Duodenal mucosa (tissue), 2 donors: ENCODE measurements around the gene GMDS.

Experiments
- H3K27ac ChIP-seq: one replicate; pipeline ENCODE4 v1.7.0; 2013; ENCODE audit warnings: low read depth, low read length
- H3K27me3 ChIP-seq, 2 donors: one replicate each; pipeline ENCODE4 v1.7.0; 2013; ENCODE audit warnings: low read length in 2 of 2, control low read depth in 1 of 2; ENCODE audit not compliant: insufficient read depth in 2 of 2, control insufficient read depth in 1 of 2
- H3K36me3 ChIP-seq, 2 donors: one replicate each; pipeline ENCODE4 v1.7.0; 2013; ENCODE audit warnings: low read length in 2 of 2, control low read depth in 1 of 2; ENCODE audit not compliant: insufficient read depth in 2 of 2, control insufficient read depth in 1 of 2
- H3K4me1 ChIP-seq, 2 donors: one replicate each; pipeline ENCODE4 v1.7.0; 2013; ENCODE audit warnings: low read length in 2 of 2, control low read depth in 1 of 2; ENCODE audit not compliant: insufficient read depth in 2 of 2, control insufficient read depth in 1 of 2
- H3K4me3 ChIP-seq, 2 donors: one replicate each; pipeline ENCODE4 v1.7.0; 2013; ENCODE audit warnings: low read length in 2 of 2, low read depth in 1 of 2
- H3K9ac ChIP-seq, 2 donors: one replicate each; pipeline ENCODE4 v1.7.0; 2013; ENCODE audit warnings: low read length in 2 of 2, low read depth in 1 of 2
- H3K9me3 ChIP-seq, 2 donors: one replicate each; pipeline ENCODE4 v1.7.0; 2013; ENCODE audit warnings: low read length in 2 of 2, control low read depth in 1 of 2; ENCODE audit not compliant: control insufficient read depth in 1 of 2

Gene GMDS

DNA sequence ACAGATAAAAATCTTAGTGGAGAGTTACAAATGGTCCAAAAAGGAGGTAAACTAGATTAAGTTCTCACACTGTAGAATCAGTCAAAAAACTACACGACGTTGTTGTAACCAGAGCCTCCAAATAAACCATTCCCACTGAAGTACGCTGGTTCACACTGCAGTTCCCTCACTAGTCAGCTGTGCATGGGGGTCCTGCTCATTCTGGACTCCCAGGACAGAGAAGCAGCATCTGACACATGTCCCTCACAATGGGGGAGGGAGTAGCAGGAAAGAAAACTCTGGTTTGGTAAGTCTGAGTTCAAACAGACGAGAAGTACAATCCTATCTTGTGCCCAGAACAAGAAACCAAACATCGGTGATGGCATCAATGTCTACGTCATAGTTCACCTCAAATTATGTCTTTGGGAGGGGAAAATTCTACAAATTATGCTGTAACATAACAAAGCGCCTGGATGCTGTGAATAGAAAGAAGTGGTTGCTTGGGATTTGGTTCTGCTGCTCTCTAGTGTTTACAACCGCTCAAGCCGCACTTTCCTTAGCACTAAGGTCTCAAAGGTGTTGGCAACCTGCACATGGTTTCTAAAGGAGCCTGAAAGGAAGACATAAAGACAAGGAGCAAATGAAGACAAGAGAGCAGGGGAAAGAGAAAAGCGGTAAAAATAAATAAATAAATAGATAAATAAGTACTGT, 208.0 kb downstream of the GMDS start:
- Histone ChIP-seq H3K27ac (no peak overlapping the region), H3K4me3 (no peak overlapping the region), H3K9me3 (no peaks in the 10 kb centered on the region), H3K9ac (no peak overlapping the region), H3K36me3 (no peaks in the 10 kb centered on the region), H3K4me1 (no peaks in the 10 kb centered on the region), H3K27me3 (no peaks in the 10 kb centered on the region)

- no peak overlapping the region for H3K9ac ChIP-seq
- H3K4me1 ChIP-seq: no peaks in the 10 kb centered on the region
- no peaks in the 10 kb centered on the region for H3K36me3 ChIP-seq
- H3K27ac ChIP-seq: no peak overlapping the region
- H3K9me3 ChIP-seq: no peaks in the 10 kb centered on the region
- no peaks in the 10 kb centered on the region for H3K27me3 ChIP-seq
- H3K4me3 ChIP-seq: no peak overlapping the region
Measured at GRCh38 chr6:2036710-2037023, 208.7 kb downstream of the GMDS start.

DNA sequence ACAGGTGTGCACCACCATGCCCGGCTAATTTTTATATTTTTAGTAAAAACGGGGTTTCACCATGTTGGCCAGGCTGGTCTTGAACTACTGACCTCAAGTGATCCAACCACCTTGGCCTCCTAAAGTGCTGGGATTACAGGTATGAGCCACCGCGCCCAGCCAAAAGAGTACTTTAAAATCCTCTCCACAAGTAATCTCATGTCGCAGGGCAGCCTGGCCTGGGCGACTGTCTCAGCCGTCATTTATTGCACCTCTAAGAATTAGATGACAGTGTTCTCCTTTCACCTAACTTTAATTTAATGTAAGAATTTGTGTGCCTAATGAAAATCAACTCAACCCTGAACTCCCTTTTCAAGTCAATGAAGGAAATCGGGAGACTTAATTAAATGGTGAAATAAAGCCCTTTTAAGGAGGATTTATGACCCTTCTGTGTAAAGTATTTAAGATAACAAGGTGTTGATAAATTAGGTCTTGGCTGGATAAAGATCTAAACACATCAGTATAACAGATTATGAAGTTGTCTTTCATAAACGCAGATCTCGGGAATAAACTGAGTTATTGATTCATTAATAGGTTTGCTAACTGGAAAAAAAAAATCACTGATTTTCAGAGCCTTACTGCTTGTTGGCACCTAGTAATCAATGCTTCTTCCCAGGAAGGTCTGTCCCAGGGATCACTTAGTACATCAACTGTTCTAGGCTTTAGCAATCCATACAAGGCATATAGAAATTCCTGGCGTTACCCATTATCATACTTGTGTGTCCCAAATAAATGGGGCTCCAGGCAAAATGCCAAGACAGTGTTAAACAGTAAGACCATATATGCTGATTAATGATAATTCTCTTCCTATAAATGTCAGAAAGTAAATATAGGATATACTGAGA, 209.3 kb downstream of the GMDS start:
- H3K9me3 ChIP-seq: no peaks in the 10 kb centered on the region
- no peaks in the 10 kb centered on the region for H3K36me3 ChIP-seq
- no peak overlapping the region for H3K9ac ChIP-seq
- no peak overlapping the region for H3K4me3 ChIP-seq
- H3K27me3 ChIP-seq: no peaks in the 10 kb centered on the region
- H3K4me1 ChIP-seq: no peaks in the 10 kb centered on the region
- no peak overlapping the region for H3K27ac ChIP-seq

GRCh38 chr6:2035046-2035445, 210.4 kb downstream of the GMDS start:
- H3K9me3 ChIP-seq: no peaks in the 10 kb centered on the region
- no peak overlapping the region for H3K4me3 ChIP-seq
- no peak overlapping the region for H3K9ac ChIP-seq
- H3K27ac ChIP-seq: no peak overlapping the region
- H3K4me1 ChIP-seq: no peaks in the 10 kb centered on the region
- H3K36me3 ChIP-seq: no peaks in the 10 kb centered on the region
- no peaks in the 10 kb centered on the region for H3K27me3 ChIP-seq

DNA sequence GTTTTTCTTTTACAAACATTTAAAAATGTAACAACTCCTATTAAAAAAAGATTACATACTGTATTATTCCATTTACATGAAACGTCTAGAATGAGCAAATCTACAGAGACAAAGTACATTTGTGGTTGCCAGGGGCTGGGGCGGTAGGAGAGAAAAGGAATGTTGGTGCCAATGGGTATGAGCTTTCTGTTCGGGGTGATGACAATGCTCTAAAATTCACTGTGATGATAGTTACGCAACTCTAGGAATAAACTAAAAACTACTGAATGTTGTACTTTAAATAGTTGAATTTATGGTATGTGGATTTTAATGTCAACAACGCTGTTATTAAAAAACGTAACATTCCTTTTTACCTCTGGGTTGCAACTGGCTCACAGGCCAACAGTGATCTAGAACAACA, 211.1 kb downstream of the GMDS start:
- no peaks in the 10 kb centered on the region for H3K36me3 ChIP-seq
- no peaks in the 10 kb centered on the region for H3K4me1 ChIP-seq
- H3K9me3 ChIP-seq: no peaks in the 10 kb centered on the region
- H3K27ac ChIP-seq: no peak overlapping the region
- no peak overlapping the region for H3K4me3 ChIP-seq
- no peak overlapping the region for H3K9ac ChIP-seq
- H3K27me3 ChIP-seq: no peaks in the 10 kb centered on the region

- no peaks in the 10 kb centered on the region for H3K36me3 ChIP-seq
- no peak overlapping the region for H3K4me3 ChIP-seq
- H3K27ac ChIP-seq: no peak overlapping the region
- no peaks in the 10 kb centered on the region for H3K9me3 ChIP-seq
- peaks cover 0 to 2% of the 10 kb centered on the region in 2 donors for H3K4me1 ChIP-seq
- no peak overlapping the region for H3K9ac ChIP-seq
- H3K27me3 ChIP-seq: no peaks in the 10 kb centered on the region
Measured at GRCh38 chr6:2033544-2033943, 211.9 kb downstream of the GMDS start.

DNA sequence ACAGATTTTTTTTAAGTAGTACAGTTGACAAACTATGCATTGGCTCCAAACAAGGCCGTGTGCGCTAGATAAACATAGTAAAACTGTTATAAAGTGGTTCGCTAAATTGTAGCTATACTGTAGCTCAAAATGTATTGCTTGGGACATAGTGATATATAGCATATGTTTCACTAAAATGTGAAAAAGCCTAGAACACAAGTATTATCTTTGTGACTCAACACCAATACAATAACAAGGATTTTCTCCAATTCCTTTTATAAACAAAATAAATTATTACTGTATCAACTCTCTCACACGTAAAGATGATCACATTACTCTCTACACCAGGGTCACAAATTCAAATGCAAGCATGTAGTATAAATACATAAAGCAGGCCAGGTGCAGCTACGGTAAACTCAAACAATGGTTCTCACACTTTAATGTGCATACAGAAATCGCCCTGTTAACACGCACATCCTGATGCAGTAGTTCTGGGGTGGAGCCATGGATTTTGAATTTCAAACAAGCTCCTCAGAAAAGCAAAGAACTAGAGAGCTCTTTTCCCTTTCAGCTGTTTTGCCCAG, 214.6 kb downstream of the GMDS start:
- Histone ChIP-seq H3K9ac (no peak overlapping the region), H3K27me3 (no peaks in the 10 kb centered on the region), H3K4me1 (peaks cover 0 to 4% of the 10 kb centered on the region in 2 donors), H3K36me3 (no peaks in the 10 kb centered on the region), H3K9me3 (no peaks in the 10 kb centered on the region), H3K27ac (no peak overlapping the region), H3K4me3 (no peak overlapping the region)

DNA sequence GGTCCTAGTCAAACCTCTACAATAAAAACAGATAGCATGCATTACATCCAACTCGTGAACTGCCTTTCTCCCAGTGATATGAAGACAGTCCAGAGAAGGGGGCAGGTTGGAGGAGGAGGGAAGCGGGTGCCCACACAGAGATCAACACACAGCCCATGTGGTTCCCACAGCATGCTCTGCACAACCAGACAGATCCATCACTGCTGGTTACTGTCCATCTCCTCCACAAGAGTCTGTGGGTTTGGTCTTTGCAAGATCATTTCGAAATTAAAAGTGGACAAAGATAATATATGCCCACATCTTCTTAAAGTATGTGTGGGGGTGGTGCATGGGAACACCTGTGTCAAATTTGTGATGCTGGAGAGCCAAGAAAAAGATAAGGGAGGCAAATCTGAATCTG, 215.5 kb downstream of the GMDS start:
- Histone ChIP-seq H3K9ac (no peak overlapping the region), H3K4me1 (peaks cover 0 to 8% of the 10 kb centered on the region in 2 donors), H3K36me3 (no peaks in the 10 kb centered on the region), H3K27me3 (no peaks in the 10 kb centered on the region), H3K9me3 (no peaks in the 10 kb centered on the region), H3K4me3 (no peak overlapping the region), H3K27ac (no peak overlapping the region)

GRCh38 chr6:2029130-2029794, 216.1 kb downstream of the GMDS start:
- Histone ChIP-seq H3K4me1 (peaks cover 0 to 8% of the 10 kb centered on the region in 2 donors), H3K27ac (no peak overlapping the region), H3K36me3 (no peaks in the 10 kb centered on the region), H3K4me3 (no peak overlapping the region), H3K9me3 (no peaks in the 10 kb centered on the region), H3K9ac (no peak overlapping the region), H3K27me3 (no peaks in the 10 kb centered on the region)

DNA sequence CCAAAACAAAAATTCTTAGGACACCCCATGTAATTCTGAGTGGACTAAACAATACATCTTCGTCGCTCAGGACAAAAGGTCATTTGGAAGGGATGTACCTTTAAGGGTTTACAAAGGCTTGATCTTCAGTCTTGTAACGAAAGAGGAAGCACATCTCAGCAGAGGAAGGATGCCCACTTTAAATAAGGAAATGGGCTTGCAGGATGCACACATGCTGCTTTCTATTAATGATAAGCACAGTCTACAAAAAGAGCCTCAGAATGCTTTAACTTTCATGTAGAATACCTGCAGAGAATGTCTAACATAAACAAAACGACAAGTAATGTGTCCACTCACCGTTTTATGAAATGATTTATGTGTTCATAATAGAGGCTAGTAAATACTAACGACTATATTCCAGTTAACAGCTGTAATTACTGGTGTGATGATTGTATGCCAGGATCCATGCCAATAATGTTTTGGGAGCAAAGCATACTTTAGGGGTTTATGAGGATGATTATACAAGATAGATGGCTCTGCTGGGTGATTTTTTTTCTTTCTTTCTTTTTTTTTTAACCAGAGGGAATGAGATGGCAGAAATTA, 216.9 kb downstream of the GMDS start:
- Histone ChIP-seq H3K9ac (no peak overlapping the region), H3K4me3 (no peak overlapping the region), H3K36me3 (no peaks in the 10 kb centered on the region), H3K27ac (no peak overlapping the region), H3K9me3 (no peaks in the 10 kb centered on the region), H3K27me3 (no peaks in the 10 kb centered on the region), H3K4me1 (peaks cover 0 to 8% of the 10 kb centered on the region in 2 donors)
